HG03175 (cell line): ENCODE measurements around the gene LAMA2.
"Not testable (repeated sequence)": the region's sequence is repeated elsewhere in the genome, so short reads cannot be mapped to it uniquely, and the experiment has no call there.

Experiments
- ATAC-seq: cut with Tn5 transposase; IDR thresholded peaks from one replicate; pipeline ENCODE4 v1.9.1; 2021; ENCODE audit warnings: mild to moderate bottlenecking, moderate library complexity; ENCODE audit not compliant: unreplicated experiment

The LAMA2 gene

DNA sequence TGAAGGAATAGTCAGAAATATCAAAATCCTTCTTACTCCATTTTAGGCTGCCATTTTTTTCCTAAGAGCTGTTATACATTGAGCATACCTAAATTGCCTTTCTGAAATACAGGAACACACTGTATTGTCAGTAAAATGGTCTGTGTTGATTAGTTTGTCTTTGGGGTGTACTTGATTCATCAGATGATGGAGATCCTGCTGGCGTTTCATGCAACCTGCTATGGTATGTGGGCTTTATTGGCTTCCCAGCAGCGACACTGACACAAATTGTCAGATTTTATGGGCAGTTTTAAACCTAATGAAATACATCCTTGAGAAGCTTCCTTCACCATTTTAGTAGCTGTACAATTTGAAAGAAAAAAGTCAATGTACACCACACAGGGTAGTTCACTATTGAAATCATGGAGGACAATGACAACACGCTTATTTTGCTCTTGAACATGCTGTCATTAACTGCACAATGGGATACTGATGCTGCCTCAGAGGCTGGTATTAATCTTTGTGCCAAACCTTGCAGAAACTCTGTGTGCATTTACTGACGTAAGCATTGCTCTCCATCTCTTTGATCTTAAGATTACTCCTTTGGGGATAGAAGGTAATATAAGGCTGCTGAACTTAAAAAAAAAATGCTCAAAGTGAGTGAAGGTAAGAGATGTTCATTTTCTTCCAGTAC, 124.9 kb downstream of the LAMA2 start:
- ATAC-seq: no peak

DNA sequence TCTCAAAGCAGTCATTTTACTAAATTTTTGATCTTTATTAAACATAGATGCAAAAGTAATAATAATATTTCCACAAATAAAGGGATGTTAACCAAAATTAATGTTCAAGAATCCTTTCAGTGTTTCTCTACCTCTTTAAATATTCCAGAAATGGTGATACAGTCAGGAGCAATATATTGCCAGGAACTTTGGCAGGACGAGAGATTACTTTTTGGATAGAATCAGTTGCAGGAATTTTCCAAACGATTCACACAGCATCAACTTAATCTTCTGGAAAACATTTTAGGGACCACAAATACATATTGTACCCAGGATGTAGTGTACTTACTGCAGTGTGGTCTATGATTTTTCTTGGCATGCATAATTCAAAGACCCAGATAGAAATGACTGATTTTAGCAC, 125.7 kb downstream of the LAMA2 start:
- ATAC-seq: no peak

GRCh38 chr6:129009851-129010250, 126.9 kb downstream of the LAMA2 start:
- no peak for ATAC-seq

- ATAC-seq: no peak
Measured at GRCh38 chr6:129014302-129014701, 131.4 kb downstream of the LAMA2 start.

DNA sequence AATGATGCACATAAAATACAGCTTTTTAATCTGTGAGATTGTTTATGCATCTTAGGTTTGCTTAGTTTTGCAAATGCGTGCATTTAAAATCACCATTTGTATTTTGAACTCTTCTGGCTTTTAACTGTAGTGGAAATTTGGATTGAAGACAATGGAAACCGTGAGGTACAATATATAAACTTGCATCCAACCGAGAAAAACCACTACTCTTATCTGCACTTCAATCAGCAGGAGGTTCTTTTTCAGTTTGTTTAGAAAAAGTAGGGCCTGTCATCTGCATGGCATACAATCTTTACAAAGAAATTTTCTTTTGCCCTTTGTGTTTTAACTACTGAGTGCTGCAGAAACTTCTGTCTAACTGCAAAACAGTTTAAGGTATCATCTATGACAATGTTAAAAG, 132.8 kb downstream of the LAMA2 start:
- no peak for ATAC-seq

- no peak for ATAC-seq
Measured at GRCh38 chr6:129016844-129017243, 133.9 kb downstream of the LAMA2 start.

GRCh38 chr6:129022011-129022553, 139.1 kb downstream of the LAMA2 start:
- no peak for ATAC-seq

DNA sequence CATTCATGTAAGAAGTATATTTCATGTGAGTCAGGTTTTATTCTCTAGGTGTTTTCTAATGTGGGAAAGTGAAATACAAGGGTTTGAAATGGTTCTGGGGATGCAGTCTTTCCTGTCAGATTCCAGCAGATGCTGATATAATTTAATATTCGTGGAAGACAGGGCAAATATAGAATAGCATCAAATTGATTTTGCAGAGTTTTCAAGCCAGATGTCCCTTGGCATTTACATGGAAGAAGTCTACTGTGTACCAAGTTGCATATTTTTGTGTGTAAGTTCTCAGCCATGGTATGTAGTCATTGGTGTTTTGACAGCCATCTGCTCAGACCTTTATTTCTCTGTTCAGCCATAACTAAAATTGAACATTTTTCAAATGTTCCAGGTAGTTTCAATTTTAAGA, 143.7 kb downstream of the LAMA2 start:
- no peak for ATAC-seq

DNA sequence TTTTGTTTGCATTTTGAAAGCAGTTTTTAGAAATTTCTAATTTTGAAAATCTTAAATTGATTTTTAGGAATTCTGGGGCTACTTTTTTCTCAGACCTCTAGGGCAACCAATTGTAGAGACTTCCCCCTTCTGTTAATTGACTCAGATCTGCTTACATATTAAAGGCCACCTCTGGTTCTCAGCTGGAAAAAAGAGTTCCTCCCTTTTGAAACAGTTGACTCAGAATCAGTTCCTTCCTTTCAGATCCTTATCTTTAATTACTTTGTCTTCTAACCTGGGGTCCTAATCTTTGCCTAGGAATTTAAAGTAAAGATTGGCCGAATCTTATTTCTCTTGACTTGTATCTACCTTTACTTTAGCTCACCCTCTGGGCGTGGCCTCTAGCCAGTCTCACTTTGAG, 146.8 kb downstream of the LAMA2 start:
- ATAC-seq: no peak

- no peak for ATAC-seq
Measured at GRCh38 chr6:129030215-129030614, 147.3 kb downstream of the LAMA2 start.

DNA sequence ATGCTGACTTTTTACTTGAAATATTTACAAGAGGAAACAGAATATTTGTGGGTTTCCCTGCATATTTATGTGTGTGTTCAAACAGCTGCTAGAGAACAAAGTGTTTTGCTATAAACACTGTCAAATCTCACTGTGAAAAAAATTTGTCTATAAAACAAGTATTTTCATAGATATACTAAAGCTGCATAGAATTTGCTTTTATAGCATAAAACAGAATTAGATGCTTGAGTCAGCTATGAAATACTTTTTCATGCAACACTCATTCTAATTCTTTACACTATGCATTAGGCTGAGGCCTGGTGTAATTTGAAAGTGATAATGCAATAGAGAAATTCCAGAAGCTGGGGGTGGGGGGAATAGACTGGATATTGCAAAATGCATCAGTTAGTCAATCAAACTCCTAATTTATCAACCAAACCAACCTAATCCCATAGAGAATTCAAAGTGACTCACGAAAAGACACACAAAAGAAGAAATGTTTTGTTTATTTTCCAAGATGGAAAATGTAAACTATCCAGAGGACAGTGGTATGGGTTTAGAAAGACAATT, 148.2 kb downstream of the LAMA2 start:
- ATAC-seq: no peak

GRCh38 chr6:129032602-129033001, 149.7 kb downstream of the LAMA2 start:
- ATAC-seq: no peak

DNA sequence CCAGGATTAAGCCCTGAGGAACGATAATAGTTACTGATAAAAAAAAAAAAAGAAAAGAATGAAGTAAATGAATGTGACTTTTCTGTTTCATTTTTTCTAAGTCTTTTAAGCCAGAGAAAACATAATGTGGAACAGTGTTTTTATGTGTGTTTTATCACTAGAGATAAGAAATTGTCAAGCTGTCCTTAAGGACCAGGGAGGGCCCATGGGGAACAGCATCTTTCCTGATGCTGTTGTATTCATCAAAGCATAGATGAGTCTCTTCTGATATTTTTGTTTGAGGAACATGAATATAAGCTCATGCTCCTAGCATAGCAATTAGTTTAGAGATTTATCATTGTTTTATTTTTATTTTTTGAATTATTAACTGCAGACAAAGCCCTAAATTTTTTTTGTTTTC, 150.2 kb downstream of the LAMA2 start:
- no peak for ATAC-seq

GRCh38 chr6:129033581-129033980, 150.6 kb downstream of the LAMA2 start:
- no peak for ATAC-seq

- no peak for ATAC-seq
Measured at GRCh38 chr6:129041563-129041962, 158.6 kb downstream of the LAMA2 start.

DNA sequence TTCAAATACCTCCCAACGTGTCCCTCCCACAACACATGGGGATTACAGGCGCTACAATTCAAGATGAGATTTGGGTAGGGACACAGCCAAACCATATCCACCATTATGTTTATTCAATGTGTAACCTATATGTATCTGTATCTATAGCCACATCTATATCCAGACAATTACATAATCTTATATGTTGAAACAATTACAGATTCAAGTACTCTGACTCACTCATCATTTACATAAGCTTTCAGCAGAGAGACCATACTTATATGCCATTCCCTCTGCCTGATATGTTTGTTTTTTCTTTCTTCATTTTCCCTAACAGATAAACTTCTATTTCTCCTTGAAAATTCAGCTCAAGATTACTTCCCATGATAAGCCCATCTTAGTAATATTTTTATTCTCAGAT, 163.6 kb downstream of the LAMA2 start:
- ATAC-seq: no peak

GRCh38 chr6:129047834-129048233, 164.9 kb downstream of the LAMA2 start:
- ATAC-seq: no peak

DNA sequence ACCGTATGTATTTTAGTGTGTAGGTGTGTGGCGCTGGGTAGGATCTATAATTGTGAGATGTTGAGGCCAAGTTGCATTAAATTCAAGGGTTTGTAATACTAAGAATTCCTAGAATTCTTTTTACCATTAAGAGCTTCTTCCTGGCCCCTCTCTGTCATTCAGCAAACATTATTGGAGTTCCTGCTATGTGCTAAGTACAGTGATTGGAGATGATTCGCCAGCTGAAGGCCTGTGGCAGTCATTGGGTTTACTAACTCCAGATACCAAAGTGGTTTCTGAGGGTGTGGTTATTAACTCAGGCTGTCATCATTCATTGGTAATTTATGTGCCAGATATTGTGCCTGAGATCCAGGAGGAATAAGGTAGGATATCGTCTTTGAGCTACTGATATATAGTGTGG, 167.1 kb downstream of the LAMA2 start:
- no peak for ATAC-seq

DNA sequence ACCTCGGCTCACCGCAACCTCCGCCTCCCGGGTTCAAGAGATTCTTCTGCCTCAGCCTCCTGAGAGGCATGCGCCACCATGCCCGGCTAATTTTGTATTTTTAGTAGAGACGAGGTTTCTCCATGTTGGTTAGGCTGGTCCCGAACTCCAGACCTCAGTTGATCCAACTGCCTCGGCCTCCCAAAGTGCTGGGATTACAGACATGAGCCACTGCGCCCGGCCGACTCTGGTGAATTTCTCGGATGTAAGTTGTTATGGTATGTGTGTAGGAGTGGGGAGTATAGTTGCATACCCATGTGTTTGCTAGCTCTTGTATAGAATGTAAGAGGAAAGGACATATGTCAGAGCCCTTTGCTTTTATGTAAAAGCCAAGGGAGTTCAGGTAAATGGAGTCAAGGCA, 170.2 kb downstream of the LAMA2 start:
- not testable (repeated sequence) for ATAC-seq

- ATAC-seq: no peak
Measured at GRCh38 chr6:129055796-129056195, 172.9 kb downstream of the LAMA2 start.

GRCh38 chr6:129059650-129060049, 176.7 kb downstream of the LAMA2 start:
- ATAC-seq: no peak

GRCh38 chr6:129069006-129069405, 186.1 kb downstream of the LAMA2 start:
- ATAC-seq: no peak

GRCh38 chr6:129073051-129073450, 190.1 kb downstream of the LAMA2 start:
- no peak for ATAC-seq
